Stomach (tissue), 9 donors: Measurements from ENCODE around the gene POLR3K. TPM values are rescaled to one million over a fixed set of nuclear protein-coding genes. Genes with fewer than 3 reads are reported as not detected.
"Not testable (repeated sequence)": the region's sequence is repeated elsewhere in the genome, so short reads cannot be mapped to it uniquely, and the experiment has no call there.

Experiments used
- DNase-seq, 2 donors: peaks; one replicate each; pipeline versions ENCODE4 v3.0.0 to v3.0.0-alpha.2; 2013 to 2019
- H3K27ac ChIP-seq, 5 donors: fragments of 200-600 bp in 4 of 5; sonication (generic) in 4 of 5; one replicate each; pipeline ENCODE4 v1.5.1; 2013 to 2019; ENCODE audit warnings: mild to moderate bottlenecking in 1 of 5, moderate library complexity in 1 of 5
- H3K27me3 ChIP-seq, 3 donors: fragments of 200-600 bp; sonication (generic); one replicate each; pipeline ENCODE4 v1.5.1; 2017 to 2019; ENCODE audit warnings: mixed run types in 1 of 3
- H3K36me3 ChIP-seq, 4 donors: fragments of 200-600 bp; sonication (generic); 1 replicate in 3 of 4; 2 replicates in 1 of 4; pipeline ENCODE4 v1.5.1; 2016 to 2019
- H3K4me1 ChIP-seq, 4 donors: fragments of 200-600 bp; sonication (generic); one replicate each; pipeline ENCODE4 v1.5.1; 2016 to 2019
- H3K4me3 ChIP-seq, 4 donors: fragments of 200-600 bp; sonication (generic) in 3 of 4; one replicate each; pipeline ENCODE4 v1.5.1; 2016 to 2019; ENCODE audit warnings: mild to moderate bottlenecking in 1 of 4
- H3K9me3 ChIP-seq, 4 donors: fragments of 200-600 bp; sonication (generic); one replicate each; pipeline ENCODE4 v1.5.1; 2016 to 2019
- EP300 ChIP-seq: sonication (generic); formaldehyde crosslinking; IDR thresholded peaks from one replicate; pipeline ENCODE4 v1.6.1; 2017; ENCODE audit warnings: antibody characterized with exemption
- POLR2A ChIP-seq, 4 donors: fragments of 450-650 bp; IDR thresholded peaks; one replicate each; pipeline ENCODE4 v1.6.1; 2016; ENCODE audit warnings: antibody characterized with exemption in 4 of 4, control low read depth in 2 of 4, mild to moderate bottlenecking in 1 of 4, moderate library complexity in 1 of 4
- POLR2AphosphoS5 ChIP-seq, 3 donors: sonication (generic); formaldehyde crosslinking; IDR thresholded peaks; one replicate each; pipeline ENCODE4 v1.6.1; 2016; ENCODE audit warnings: antibody characterized with exemption in 3 of 3
- WGBS, 5 donors: extraction: QIAGEN DNeasy Blood & Tissue Kit in 3 of 5; methylation state at CpG; one replicate each; pipeline versions ENCODE4 v1.1.5 to v1.1.7; 2013 to 2018; 5-methylcytosine and 5-hydroxymethylcytosine counted together
- intact Hi-C: fragments of 100-400 bp; cut with DNase I; formaldehyde crosslinking; loops from one replicate; pipeline ENCODE4 v1.15.1; 2023; ENCODE audit warnings: low total_unique reads
- polyA plus RNA-seq, 3 donors: library from polyadenylated mRNA; stranded (reverse); fragments of 200-250 nt; gene quantifications; one replicate each; pipeline ENCODE4 v1.2.3, GENCODE V29; 2013
- small RNA-seq, 4 donors: library from RNA; depleted of rRNA; stranded (forward); fragments of <200 nt; gene quantifications; one replicate each; pipeline ENCODE3, GENCODE V24; 2016
- total RNA-seq, 5 donors: library from RNA; depleted of rRNA; stranded (reverse); fragments of >200 nt; gene quantifications; one replicate each; pipeline versions ENCODE4 v1.1.0 to v1.2.3, GENCODE V29; 2014 to 2016
- TF ChIP-seq, protein P1 (sequence below), 7 experiments: fragments of 450-650 bp in 4 of 7; fragments of 200-600 bp in 3 of 7; sonication (generic) in 3 of 7; IDR thresholded peaks; one replicate each; pipeline ENCODE4 v1.5.1; 2016 to 2019; ENCODE audit warnings: antibody characterized with exemption in 7 of 7, control low read depth in 2 of 7, mild to moderate bottlenecking in 1 of 7
- donor health status: healthy with polysubstance abuse.
- donor health status: Bipolar disorder and iron deficiency.
- donor health status: healthy.

Gene POLR3K
- total and polyA plus RNA-seq, 8 donors, result 2.2 to 13.3 (median 8.1) TPM; not detected in 2

DNA sequence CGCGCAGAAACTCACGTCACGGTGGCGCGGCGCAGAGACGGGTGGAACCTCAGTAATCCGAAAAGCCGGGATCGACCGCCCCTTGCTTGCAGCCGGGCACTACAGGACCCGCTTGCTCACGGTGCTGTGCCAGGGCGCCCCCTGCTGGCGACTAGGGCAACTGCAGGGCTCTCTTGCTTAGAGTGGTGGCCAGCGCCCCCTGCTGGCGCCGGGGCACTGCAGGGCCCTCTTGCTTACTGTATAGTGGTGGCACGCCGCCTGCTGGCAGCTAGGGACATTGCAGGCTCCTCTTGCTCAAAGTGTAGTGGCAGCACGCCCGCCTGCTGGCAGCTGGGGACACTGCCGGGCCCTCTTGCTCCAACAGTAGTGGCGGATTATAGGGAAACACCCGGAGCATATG, 42.6 kb downstream of the POLR3K start:
- H3K27me3 ChIP-seq, H3K27ac ChIP-seq, H3K4me3 ChIP-seq, H3K36me3 ChIP-seq, H3K9me3 ChIP-seq, H3K4me1 ChIP-seq, intact Hi-C loops: not testable (repeated sequence)
- WGBS, 5 donors, result 0 to 49% (median 19%) methylated on average over 1 to 15 of the region's 27 CpGs
- TF ChIP-seq, protein P1, sequence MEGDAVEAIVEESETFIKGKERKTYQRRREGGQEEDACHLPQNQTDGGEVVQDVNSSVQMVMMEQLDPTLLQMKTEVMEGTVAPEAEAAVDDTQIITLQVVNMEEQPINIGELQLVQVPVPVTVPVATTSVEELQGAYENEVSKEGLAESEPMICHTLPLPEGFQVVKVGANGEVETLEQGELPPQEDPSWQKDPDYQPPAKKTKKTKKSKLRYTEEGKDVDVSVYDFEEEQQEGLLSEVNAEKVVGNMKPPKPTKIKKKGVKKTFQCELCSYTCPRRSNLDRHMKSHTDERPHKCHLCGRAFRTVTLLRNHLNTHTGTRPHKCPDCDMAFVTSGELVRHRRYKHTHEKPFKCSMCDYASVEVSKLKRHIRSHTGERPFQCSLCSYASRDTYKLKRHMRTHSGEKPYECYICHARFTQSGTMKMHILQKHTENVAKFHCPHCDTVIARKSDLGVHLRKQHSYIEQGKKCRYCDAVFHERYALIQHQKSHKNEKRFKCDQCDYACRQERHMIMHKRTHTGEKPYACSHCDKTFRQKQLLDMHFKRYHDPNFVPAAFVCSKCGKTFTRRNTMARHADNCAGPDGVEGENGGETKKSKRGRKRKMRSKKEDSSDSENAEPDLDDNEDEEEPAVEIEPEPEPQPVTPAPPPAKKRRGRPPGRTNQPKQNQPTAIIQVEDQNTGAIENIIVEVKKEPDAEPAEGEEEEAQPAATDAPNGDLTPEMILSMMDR (IDR thresholded peaks at IDR 0.05), result peak in 3 of 7 experiments; percentile 32 to 55 (median 34)
- DNase-seq, result peak in 1 of 2 donors; percentile 100

DNA sequence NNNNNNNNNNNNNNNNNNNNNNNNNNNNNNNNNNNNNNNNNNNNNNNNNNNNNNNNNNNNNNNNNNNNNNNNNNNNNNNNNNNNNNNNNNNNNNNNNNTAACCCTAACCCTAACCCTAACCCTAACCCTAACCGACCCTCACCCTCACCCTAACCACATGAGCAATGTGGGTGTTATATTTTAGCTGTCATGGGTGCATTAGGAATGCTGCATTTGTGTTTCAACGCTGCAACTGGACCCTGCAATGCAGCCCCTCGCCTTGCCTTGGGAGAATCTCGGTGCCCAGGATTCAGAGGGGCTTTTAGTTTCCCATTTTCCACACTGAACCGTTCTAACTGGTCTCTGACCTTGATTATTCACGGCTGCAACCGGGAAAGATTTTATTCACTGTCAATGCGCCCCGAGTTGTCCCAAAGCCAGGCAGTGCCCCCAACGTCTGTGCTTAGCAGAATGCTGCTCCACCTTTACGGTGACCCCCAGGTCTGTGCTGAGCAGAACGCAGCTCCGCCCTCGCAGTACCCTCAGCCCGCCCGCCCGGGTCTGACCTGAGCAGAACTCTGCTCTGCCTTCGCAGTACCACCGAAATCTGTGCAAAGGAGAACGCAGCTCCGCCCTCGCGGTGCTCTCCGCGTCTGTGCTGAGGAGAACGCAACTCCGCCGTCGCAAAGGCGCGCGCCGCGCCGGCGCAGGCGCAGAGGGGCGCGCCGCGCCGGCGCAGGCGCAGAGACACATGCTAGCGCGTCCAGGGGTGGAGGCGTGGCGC, 43.3 kb downstream of the POLR3K start:
- Histone ChIP-seq H3K27me3 (no peaks in the 10 kb centered on the region), H3K9me3 (no peaks in the 10 kb centered on the region), H3K4me3 (no peak overlapping the region), H3K36me3 (no peaks in the 10 kb centered on the region), H3K27ac (no peak overlapping the region), H3K4me1 (no peaks in the 10 kb centered on the region)
- DNase-seq, result peak; percentile 27 to 43
- TF ChIP-seq POLR2AphosphoS5 (IDR thresholded peaks at IDR 0.05) (no peak), EP300 (no peak), POLR2A (IDR thresholded peaks at IDR 0.05) (no peak)
- TF ChIP-seq, protein P1 (IDR thresholded peaks at IDR 0.05), result no peak
- intact Hi-C loops, result no loop called here
- WGBS, 5 donors, result 32 to 87% (median 69%) methylated on average over 5 to 48 of the region's 48 CpGs

Small RNAs within 50 kb of the gene (small RNA-seq; reads per million reads assigned to genes)
- gene MIR6859-4, result 0 reads per million in 4 donors
- gene Z69720.2, result 0 reads per million in 4 donors

Other genes with a start within 250 kb of the POLR3K start
- 10 to 100 TPM in 3 of 5 donors, 1 to 10 TPM in 2; 2.3 to 22.9 (median 11.9) TPM for gene SNRNP25, start 220 bp upstream of the POLR3K start, total RNA-seq
- 10 to 100 TPM; 30.2 to 40.2 (median 34.4) TPM for gene SNRNP25, start 220 bp upstream of the POLR3K start, polyA plus RNA-seq
- 100 to 1,000 TPM in 1 of 5 donors, 10 to 100 TPM in 4; 13.4 to 185 (median 30.4) TPM for gene RHBDF1, start 19.0 kb upstream of the POLR3K start, total RNA-seq
- 10 to 100 TPM; 10.2 to 38.3 (median 15.3) TPM for gene RHBDF1, start 19.0 kb upstream of the POLR3K start, polyA plus RNA-seq
- 100 to 1,000 TPM in 1 of 5 donors, 10 to 100 TPM in 4; 33.3 to 102 (median 76.2) TPM for gene MPG, start 24.6 kb upstream of the POLR3K start, total RNA-seq
- 100 to 1,000 TPM in 2 of 3 donors, 10 to 100 TPM in 1; 90.6 to 112 (median 112) TPM for gene MPG, start 24.6 kb upstream of the POLR3K start, polyA plus RNA-seq
- gene NPRL3, start 85.1 kb upstream of the POLR3K start, total RNA-seq, result 10 to 100 TPM in 3 of 5 donors, 1 to 10 TPM in 1, under 1 TPM in 1; 0.58 to 73.9 (median 22.3) TPM
- 10 to 100 TPM; 12.4 to 14.1 (median 13.3) TPM for gene NPRL3, start 85.1 kb upstream of the POLR3K start, polyA plus RNA-seq
- not detected for gene HBZ, start 99.0 kb upstream of the POLR3K start, total RNA-seq
- not detected for gene HBZ, start 99.0 kb upstream of the POLR3K start, polyA plus RNA-seq
- 10 to 100 TPM in 1 of 5 donors, not detected in 4; 10.3 TPM for gene HBM, start 112.4 kb upstream of the POLR3K start, total RNA-seq
- gene HBM, start 112.4 kb upstream of the POLR3K start, polyA plus RNA-seq, result not detected
- 100 to 1,000 TPM in 1 of 5 donors, 10 to 100 TPM in 2, 1 to 10 TPM in 1, not detected in 1; 8.4 to 570 (median 32.0) TPM for gene HBA2, start 119.3 kb upstream of the POLR3K start, total RNA-seq
- gene HBA2, start 119.3 kb upstream of the POLR3K start, polyA plus RNA-seq, result 10 to 100 TPM in 2 of 3 donors, 1 to 10 TPM in 1; 3.5 to 21.3 (median 17.0) TPM
- gene HBA1, start 123.1 kb upstream of the POLR3K start, total RNA-seq, result 100 to 1,000 TPM in 1 of 5 donors, 10 to 100 TPM in 1, not detected in 3; 34.8 to 263 TPM
- gene HBA1, start 123.1 kb upstream of the POLR3K start, polyA plus RNA-seq, result 1 to 10 TPM in 1 of 3 donors, under 1 TPM in 1, not detected in 1; 0.88 to 5.7 TPM
- gene HBQ1, start 126.9 kb upstream of the POLR3K start, total RNA-seq, result not detected
- not detected for gene HBQ1, start 126.9 kb upstream of the POLR3K start, polyA plus RNA-seq
- gene LUC7L, start 175.8 kb upstream of the POLR3K start, total RNA-seq, result 100 to 1,000 TPM; 100 to 221 (median 121) TPM
- gene LUC7L, start 175.8 kb upstream of the POLR3K start, polyA plus RNA-seq, result 100 to 1,000 TPM in 1 of 3 donors, 10 to 100 TPM in 2; 77.5 to 108 (median 82.2) TPM
- gene FAM234A, start 181.2 kb upstream of the POLR3K start, total RNA-seq, result 10 to 100 TPM; 14.6 to 87.2 (median 60.3) TPM
- gene FAM234A, start 181.2 kb upstream of the POLR3K start, polyA plus RNA-seq, result 10 to 100 TPM; 13.1 to 34.9 (median 29.5) TPM
- gene RGS11, start 222.3 kb upstream of the POLR3K start, total RNA-seq, result 10 to 100 TPM in 2 of 5 donors, 1 to 10 TPM in 3; 2.6 to 24.6 (median 7.0) TPM
- 10 to 100 TPM in 2 of 3 donors, 1 to 10 TPM in 1; 7.3 to 26.3 (median 11.9) TPM for gene RGS11, start 222.3 kb upstream of the POLR3K start, polyA plus RNA-seq
- 10 to 100 TPM in 2 of 5 donors, 1 to 10 TPM in 2, not detected in 1; 3.1 to 39.7 (median 11.0) TPM for gene ARHGDIG, start 227.0 kb upstream of the POLR3K start, total RNA-seq
- 10 to 100 TPM in 1 of 3 donors, 1 to 10 TPM in 2; 5.2 to 50.4 (median 9.6) TPM for gene ARHGDIG, start 227.0 kb upstream of the POLR3K start, polyA plus RNA-seq
- gene PDIA2, start 229.6 kb upstream of the POLR3K start, total RNA-seq, result 100 to 1,000 TPM in 1 of 5 donors, 10 to 100 TPM in 3, not detected in 1; 32.3 to 118 (median 65.1) TPM
- 100 to 1,000 TPM; 142 to 932 (median 584) TPM for gene PDIA2, start 229.6 kb upstream of the POLR3K start, polyA plus RNA-seq